PC-3 (cell line): ENCODE data around the gene USH1C. TPM values are rescaled to one million over a fixed set of nuclear protein-coding genes. Genes with fewer than 3 reads are reported as not detected.

ENCODE experiments used
- ATAC-seq: fragments of 200-7000 bp; cut with Tn5 transposase; 2 replicates; pipeline ENCODE4 v1.9.1; 2020; ENCODE audit warnings: mild to moderate bottlenecking, moderate library complexity
- BruUV-seq: library from RNA; stranded (reverse); fragments of 400-500 nt; replicated peaks from 2 replicates; lab custom pipeline; 2021; lab: Mats Ljungman, UMichigan
- CTCF ChIA-PET: fragments of 300-600 bp; sonication (Branson Sonifier 250); formaldehyde crosslinking; loops from one replicate; lab custom pipeline; 2022; ENCODE audit warnings: antibody characterized with exemption; lab: Charles Lee
- POLR2A ChIA-PET: fragments of 300-600 bp; sonication (Branson Sonifier 250); formaldehyde crosslinking; loops from one replicate; lab custom pipeline; 2022; ENCODE audit warnings: antibody characterized with exemption; ENCODE audit not compliant: unreplicated experiment; lab: Charles Lee
- DNase-seq: peaks from one replicate; pipeline ENCODE4 v3.0.0-alpha.2; 2015
- H2AFZ ChIP-seq: fragments of 300-600 bp; sonication (generic); 2 replicates; pipeline ENCODE4 v1.6.0; 2016; ENCODE audit warnings: antibody characterized with exemption, low read length
- H3F3A ChIP-seq: fragments of 300-600 bp; sonication (generic); one replicate; pipeline ENCODE4 v1.6.0; 2017; ENCODE audit warnings: antibody characterized with exemption, low read length, control low read depth, mild to moderate bottlenecking; ENCODE audit not compliant: unreplicated experiment
- H3K27ac ChIP-seq: fragments of 300-600 bp; sonication (generic); 2 replicates; pipeline ENCODE4 v1.5.1; 2016; ENCODE audit warnings: mild to moderate bottlenecking, low read length
- H3K27me3 ChIP-seq: fragments of 300-600 bp; sonication (generic); 2 replicates; pipeline ENCODE4 v1.6.1; 2016; ENCODE audit warnings: low read length, mixed read lengths
- H3K36me3 ChIP-seq: fragments of 300-600 bp; sonication (generic); 2 replicates; pipeline ENCODE4 v1.6.1; 2016; ENCODE audit warnings: low read depth, mixed run types, low read length, mixed read lengths
- H3K4me1 ChIP-seq: fragments of 300-600 bp; sonication (generic); 2 replicates; pipeline ENCODE4 v1.5.1; 2016; ENCODE audit warnings: low read length; ENCODE audit not compliant: insufficient read depth
- H3K4me2 ChIP-seq: fragments of 300-600 bp; sonication (generic); 2 replicates; pipeline ENCODE4 v1.6.0; 2016; ENCODE audit warnings: low read length
- H3K4me3 ChIP-seq: fragments of 300-600 bp; sonication (generic); 2 replicates; pipeline ENCODE4 v1.5.1; 2016; ENCODE audit warnings: mild to moderate bottlenecking, low read length, mixed read lengths
- H3K79me2 ChIP-seq: fragments of 300-600 bp; sonication (generic); 2 replicates; pipeline ENCODE4 v1.6.1; 2017; ENCODE audit warnings: low read length, mixed read lengths
- H3K9ac ChIP-seq: fragments of 300-600 bp; sonication (generic); 2 replicates; pipeline ENCODE4 v1.6.0; 2016; ENCODE audit warnings: mild to moderate bottlenecking, low read length
- H3K9me2 ChIP-seq: fragments of 300-600 bp; sonication (generic); replicated peaks from 2 replicates; pipeline ENCODE4 v1.6.1; 2016; ENCODE audit warnings: mixed run types, low read length, mixed read lengths
- H3K9me3 ChIP-seq: fragments of 300-600 bp; sonication (generic); 2 replicates; pipeline ENCODE4 v1.6.1; 2016; ENCODE audit warnings: low read length, mixed read lengths
- H4K20me1 ChIP-seq: fragments of 300-600 bp; sonication (generic); 2 replicates; pipeline ENCODE4 v1.6.1; 2016; ENCODE audit warnings: low read length, mixed read lengths
- CTCF ChIP-seq: fragments of 300-600 bp; sonication (generic); conservative IDR thresholded peaks from 2 replicates; pipeline ENCODE4 v1.5.1; 2017; ENCODE audit warnings: antibody characterized with exemption, low read depth, mild to moderate bottlenecking, low read length
- EZH2 ChIP-seq: fragments of 300-600 bp; sonication (generic); IDR thresholded peaks from one replicate; pipeline ENCODE4 v1.6.1; 2017; ENCODE audit warnings: antibody characterized with exemption, mild to moderate bottlenecking, low read length; ENCODE audit not compliant: unreplicated experiment
- EZH2phosphoT487 ChIP-seq: fragments of 300-600 bp; sonication (generic); IDR thresholded peaks from 2 replicates; pipeline ENCODE4 v1.6.1; 2018; ENCODE audit warnings: mild to moderate bottlenecking, antibody characterized with exemption, low read length, borderline replicate concordance
- intact Hi-C: fragments of 100-400 bp; cut with micrococcal nuclease; formaldehyde crosslinking; loops from 2 replicates; pipeline ENCODE4 v1.9.0; 2023
- total RNA-seq: library from RNA; depleted of rRNA; stranded (reverse); fragments of >200 nt; gene quantifications from 2 replicates; pipeline ENCODE4 v1.2.3, GENCODE V29; 2014

The USH1C gene
- total RNA-seq, 1 experiment from 2014 or later = not detected

DNA sequence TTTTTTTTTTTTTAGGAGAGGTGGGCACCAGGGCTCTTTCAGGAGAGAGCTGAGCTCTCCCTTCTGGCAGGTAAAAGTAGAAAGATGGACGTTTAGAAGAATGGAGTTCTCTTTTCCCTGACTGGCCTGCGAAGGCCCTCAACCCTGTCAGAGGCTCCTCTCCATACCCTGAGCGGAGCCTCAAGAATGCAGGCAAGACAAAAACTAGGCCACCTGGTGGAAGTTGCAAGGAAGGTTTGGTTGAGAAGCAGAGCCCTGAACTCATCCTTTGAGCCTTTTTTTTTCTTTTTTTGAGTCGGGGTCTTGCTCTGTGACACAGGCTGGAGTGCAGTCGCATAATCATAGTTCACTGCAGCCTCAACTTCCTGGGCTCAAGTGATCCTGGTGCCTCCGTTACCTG is 4.2 kb upstream of the USH1C start:
- Histone ChIP-seq H4K20me1 (no peaks in the 10 kb centered on the region), H3K4me1 (no peaks in the 10 kb centered on the region), H3K9ac (no peak overlapping the region), H3K9me2 (no peaks in the 10 kb centered on the region), H3K36me3 (no peaks in the 10 kb centered on the region), H3K27me3 (peaks cover 7% of the 10 kb centered on the region; the same call in 1 of the 2 replicates), H3K4me2 (no peak overlapping the region), H3K4me3 (no peak overlapping the region), H3K27ac (no peak overlapping the region), H3K79me2 (no peaks in the 10 kb centered on the region), H3K9me3 (no peaks in the 10 kb centered on the region), H3F3A (no peaks in the 10 kb centered on the region), H2AFZ (no peak overlapping the region)
- ChIA-PET CTCF (no interaction called here), POLR2A (no interaction called here)
- intact Hi-C loops = no loop called here
- TF ChIP-seq EZH2 (no peak), CTCF (peak; percentile 24; the same call in 1 of the 2 replicates)
- DNase-seq (no peak), ATAC-seq (no peak)
- BruUV-seq = no TSS peak

DNA sequence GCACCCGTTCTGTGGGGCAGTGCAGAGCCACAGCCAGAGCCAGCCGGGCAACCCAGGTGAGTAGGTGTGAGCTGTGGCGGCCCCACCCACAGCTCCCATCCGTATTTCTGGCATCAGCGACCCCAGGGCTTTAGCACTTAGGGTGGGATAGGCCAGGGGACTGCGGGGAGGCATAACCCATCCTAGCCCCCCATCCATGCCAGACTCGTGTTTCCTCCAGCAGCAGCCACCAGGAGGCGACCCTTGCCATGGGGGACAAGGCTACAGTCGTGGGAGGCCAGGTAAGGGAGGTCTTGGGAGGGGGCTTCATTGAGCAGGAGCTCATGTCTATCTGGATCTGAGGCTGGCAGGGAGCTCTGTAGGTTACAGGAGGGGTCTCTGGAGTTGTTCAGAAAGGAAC is 3.7 kb upstream of the USH1C start:
- intact Hi-C loops = no loop called here
- H3K4me3 ChIP-seq = no peak overlapping the region
- no peaks in the 10 kb centered on the region for H3K9me2 ChIP-seq
- no peak for ATAC-seq
- H3K27ac ChIP-seq = no peak overlapping the region
- H4K20me1 ChIP-seq = no peaks in the 10 kb centered on the region
- no peaks in the 10 kb centered on the region for H3F3A ChIP-seq
- H3K27me3 ChIP-seq = peaks cover 7% of the 10 kb centered on the region; the same call in 1 of the 2 replicates
- H2AFZ ChIP-seq = no peak overlapping the region
- BruUV-seq = no TSS peak
- TF ChIP-seq EZH2 (no peak), CTCF (no peak), EZH2phosphoT487 (no peak)
- no peaks in the 10 kb centered on the region for H3K9me3 ChIP-seq
- H3K4me1 ChIP-seq = no peaks in the 10 kb centered on the region
- ChIA-PET POLR2A (no interaction called here), CTCF (no interaction called here)
- H3K79me2 ChIP-seq = no peaks in the 10 kb centered on the region
- DNase-seq = no peak
- no peaks in the 10 kb centered on the region for H3K36me3 ChIP-seq
- H3K9ac ChIP-seq = no peak overlapping the region
- H3K4me2 ChIP-seq = no peak overlapping the region

DNA sequence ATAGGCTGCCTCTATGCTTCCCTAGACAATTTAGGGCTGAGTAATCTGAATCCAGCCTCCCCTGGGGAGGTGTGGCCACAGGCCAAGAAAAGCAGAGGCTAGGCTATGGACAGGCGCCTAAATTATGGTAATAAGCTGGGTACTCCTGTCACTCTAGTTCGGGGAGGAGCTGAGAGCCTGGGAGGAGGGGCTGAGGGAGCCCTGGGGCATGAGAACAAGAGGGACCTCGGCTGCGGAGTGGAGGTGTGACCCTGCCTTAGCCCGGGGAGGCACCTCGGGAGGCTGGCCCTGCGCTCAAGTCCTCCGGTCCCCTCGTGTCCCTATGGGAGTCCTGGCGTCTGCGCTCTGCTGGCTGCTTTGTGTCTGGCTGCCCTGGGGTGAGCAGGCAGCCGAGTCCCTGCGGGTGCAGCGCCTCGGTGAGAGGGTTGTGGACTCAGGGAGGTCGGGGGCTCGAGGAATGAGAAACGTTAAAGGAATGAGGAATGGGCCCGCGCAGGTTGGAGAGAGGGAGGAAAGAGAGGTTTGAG is 2.9 kb upstream of the USH1C start, which contains the start of gene OTOG:
OTOG (plus strand) TSS at position 209 of the 527 bp plus-strand sequence; CDS start at position 323, 114 bp downstream.
- Histone ChIP-seq H3K27me3 (peaks cover 7% of the 10 kb centered on the region; the same call in 1 of the 2 replicates), H4K20me1 (no peaks in the 10 kb centered on the region), H3K36me3 (no peaks in the 10 kb centered on the region), H3K4me2 (no peak within 1 kb of the TSS), H3K9ac (no peak within 1 kb of the TSS), H3K9me2 (no peaks in the 10 kb centered on the region), H3K4me3 (no peak within 1 kb of the TSS), H3F3A (no peaks in the 10 kb centered on the region), H3K4me1 (no peaks in the 10 kb centered on the region), H2AFZ (no peak within 1 kb of the TSS), H3K9me3 (no peaks in the 10 kb centered on the region), H3K79me2 (no peaks in the 10 kb centered on the region), H3K27ac (no peak within 1 kb of the TSS)
- CTCF ChIA-PET = interaction anchor here (0.6 kb wide), 1 partner anchor 1242 kb away, joined by 3 read pairs; no protein-coding TSS in a partner anchor
- ATAC-seq (no peak), DNase-seq (peak; percentile 10)
- POLR2A ChIA-PET = interaction anchor here (0.6 kb wide), 1 partner anchor 193 kb away, joined by 16 read pairs; no protein-coding TSS in a partner anchor
- TF ChIP-seq CTCF (no peak), EZH2phosphoT487 (no peak)
- no TSS peak for BruUV-seq
- intact Hi-C loops = no loop called here
